Right lobe of liver (tissue), 6 donors: Measurements from ENCODE around the gene RC3H1. TPM values are rescaled to one million over a fixed set of nuclear protein-coding genes. Genes with fewer than 3 reads are reported as not detected.
"Not testable (repeated sequence)": the region's sequence is repeated elsewhere in the genome, so short reads cannot be mapped to it uniquely, and the experiment has no call there.

Experiments
- ATAC-seq, 4 donors: fragments of 200-7000 bp; cut with Tn5 transposase; one replicate each; pipeline ENCODE4 v1.9.1; 2020; ENCODE audit warnings: mild to moderate bottlenecking in 4 of 4, moderate library complexity in 4 of 4
- DNase-seq, 3 donors: peaks; one replicate each; pipeline ENCODE4 v3.0.0-alpha.2; 2020
- H3K27ac ChIP-seq, 3 donors: fragments of 200-600 bp; one replicate each; pipeline ENCODE4 v1.8.0; 2022
- H3K27me3 ChIP-seq, 2 donors: fragments of 200-600 bp; one replicate each; pipeline ENCODE4 v1.8.0; 2022
- H3K36me3 ChIP-seq, 4 donors: fragments of 200-600 bp; sonication (generic) in 1 of 4; one replicate each; pipeline versions ENCODE4 v1.5.1 to v1.8.0; 2017 to 2022; ENCODE audit warnings: control low read depth in 1 of 4
- H3K4me1 ChIP-seq, 4 donors: fragments of 200-600 bp; sonication (generic) in 1 of 4; one replicate each; pipeline versions ENCODE4 v1.5.1 to v1.8.0; 2017 to 2022; ENCODE audit warnings: control low read depth in 1 of 4
- H3K4me3 ChIP-seq, 3 donors: fragments of 200-600 bp; one replicate each; pipeline ENCODE4 v1.8.0; 2022
- H3K9me3 ChIP-seq, 4 donors: fragments of 200-600 bp; sonication (generic) in 1 of 4; one replicate each; pipeline versions ENCODE4 v1.5.1 to v1.8.0; 2017 to 2022; ENCODE audit warnings: control low read depth in 1 of 4
- POLR2A ChIP-seq: fragments of 450-650 bp; IDR thresholded peaks from one replicate; pipeline ENCODE4 v1.6.1; 2017; ENCODE audit warnings: antibody characterized with exemption, mild to moderate bottlenecking
- WGBS: methylation state at CpG from one replicate; pipeline ENCODE4 v1.1.6; 2018; ENCODE audit warnings: low coverage, low lambda C conversion rate; ENCODE audit not compliant: insufficient coverage; ENCODE audit errors: missing lambda C conversion rate; 5-methylcytosine and 5-hydroxymethylcytosine counted together
- intact Hi-C, 2 donors: fragments of 100-400 bp; cut with DNase I; formaldehyde crosslinking; loops; one replicate each; pipeline versions ENCODE4 v1.11.2 to v1.14.1; 2022
- total RNA-seq, 6 experiments: library from RNA; depleted of rRNA in 2 of 6; stranded (reverse); fragments of >200 nt in 2 of 6; fragmentation: NEBNext Ultra II Directional in 3 of 6; extraction: Animal tissue kit (Norgen Biotek cat#: 25700) in 3 of 6; gene quantifications; one replicate each; pipeline versions ENCODE4 v1.1.0 to v1.2.4, GENCODE V29; 2016 to 2023
- TF ChIP-seq, protein P1 (sequence below), 4 donors: fragments of 200-600 bp in 3 of 4; fragments of 450-650 bp in 1 of 4; IDR thresholded peaks; one replicate each; pipeline versions ENCODE4 v1.5.1 to v1.8.0; 2016 to 2022; ENCODE audit warnings: antibody characterized with exemption in 4 of 4, mild to moderate bottlenecking in 2 of 4
- donor health status: DM: no; HTN: yes; CAD: no.
- donor health status: DM: no; HTN: no; CAD: no.
- donor health status: DM: no; HTN: no; CAD: no.
- donor health status: DM: no; HTN: yes; CAD: no.
- donor health status: DM: no; HTN: yes; CAD: no.

RC3H1 gene
- total RNA-seq, 6 experiments from 2014 or later: 15.7 to 22.2 (median 17.7) TPM

DNA sequence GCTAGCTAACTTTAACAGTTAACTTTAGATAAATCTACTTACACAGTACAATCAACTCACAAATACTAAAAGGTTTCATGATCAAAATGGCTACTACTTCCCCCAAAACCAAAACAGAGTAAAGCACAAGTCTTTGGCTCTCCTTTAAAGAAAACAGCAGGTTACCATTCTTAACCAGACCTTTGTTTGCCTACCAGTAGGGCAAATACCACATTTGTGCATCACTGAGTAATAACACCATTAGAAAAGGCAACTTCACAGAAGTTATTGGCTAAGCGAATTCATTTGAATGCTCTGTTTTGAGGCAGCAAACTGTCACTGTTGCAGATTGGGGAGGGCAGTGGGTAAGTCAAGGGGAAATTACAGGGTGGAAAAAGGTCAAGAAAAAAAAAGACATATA lies 87.7 kb downstream of the RC3H1 start:
- Histone ChIP-seq H3K9me3 (no peaks in the 10 kb centered on the region), H3K27ac (peak overlapping the region in 1 of 3 donors; percentile 2), H3K4me3 (no peak overlapping the region), H3K36me3 (peaks cover 0 to 20% (median 5%) of the 10 kb centered on the region in 4 donors), H3K27me3 (no peaks in the 10 kb centered on the region), H3K4me1 (peaks cover 0 to 38% (median 12%) of the 10 kb centered on the region in 4 donors)
- TF ChIP-seq, protein P1, sequence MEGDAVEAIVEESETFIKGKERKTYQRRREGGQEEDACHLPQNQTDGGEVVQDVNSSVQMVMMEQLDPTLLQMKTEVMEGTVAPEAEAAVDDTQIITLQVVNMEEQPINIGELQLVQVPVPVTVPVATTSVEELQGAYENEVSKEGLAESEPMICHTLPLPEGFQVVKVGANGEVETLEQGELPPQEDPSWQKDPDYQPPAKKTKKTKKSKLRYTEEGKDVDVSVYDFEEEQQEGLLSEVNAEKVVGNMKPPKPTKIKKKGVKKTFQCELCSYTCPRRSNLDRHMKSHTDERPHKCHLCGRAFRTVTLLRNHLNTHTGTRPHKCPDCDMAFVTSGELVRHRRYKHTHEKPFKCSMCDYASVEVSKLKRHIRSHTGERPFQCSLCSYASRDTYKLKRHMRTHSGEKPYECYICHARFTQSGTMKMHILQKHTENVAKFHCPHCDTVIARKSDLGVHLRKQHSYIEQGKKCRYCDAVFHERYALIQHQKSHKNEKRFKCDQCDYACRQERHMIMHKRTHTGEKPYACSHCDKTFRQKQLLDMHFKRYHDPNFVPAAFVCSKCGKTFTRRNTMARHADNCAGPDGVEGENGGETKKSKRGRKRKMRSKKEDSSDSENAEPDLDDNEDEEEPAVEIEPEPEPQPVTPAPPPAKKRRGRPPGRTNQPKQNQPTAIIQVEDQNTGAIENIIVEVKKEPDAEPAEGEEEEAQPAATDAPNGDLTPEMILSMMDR (IDR thresholded peaks at IDR 0.05): no peak
- no peak for TF ChIP-seq POLR2A
- peak in 3 of 4 donors; percentile 40 to 70 (median 63) for ATAC-seq
- no peak for DNase-seq
- 100% methylated on average over 1 of the region's 1 CpG for WGBS
- intact Hi-C loops: no loop called here

DNA sequence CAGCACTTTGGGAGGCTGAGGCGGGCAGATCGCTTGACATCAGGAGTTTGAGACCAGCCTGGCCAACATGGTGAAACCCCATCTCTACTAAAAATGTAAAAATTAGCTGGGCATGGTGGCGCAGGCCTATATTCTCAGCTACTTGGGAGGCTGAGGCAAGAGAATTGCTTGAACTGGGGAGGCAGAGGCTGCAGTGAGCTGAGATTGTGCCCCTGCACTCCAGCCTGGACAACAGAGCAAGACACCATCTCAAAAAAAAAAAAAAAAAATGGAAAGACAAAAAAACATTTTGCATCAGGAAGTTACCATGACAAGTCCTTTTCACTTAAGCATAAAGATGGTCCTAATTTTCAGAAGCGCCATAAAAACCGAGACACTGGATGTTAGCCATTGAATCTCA lies 91.6 kb downstream of the RC3H1 start:
- 97% methylated on average over 5 of the region's 5 CpGs for WGBS
- H3K9me3 ChIP-seq: not testable (repeated sequence)

DNA sequence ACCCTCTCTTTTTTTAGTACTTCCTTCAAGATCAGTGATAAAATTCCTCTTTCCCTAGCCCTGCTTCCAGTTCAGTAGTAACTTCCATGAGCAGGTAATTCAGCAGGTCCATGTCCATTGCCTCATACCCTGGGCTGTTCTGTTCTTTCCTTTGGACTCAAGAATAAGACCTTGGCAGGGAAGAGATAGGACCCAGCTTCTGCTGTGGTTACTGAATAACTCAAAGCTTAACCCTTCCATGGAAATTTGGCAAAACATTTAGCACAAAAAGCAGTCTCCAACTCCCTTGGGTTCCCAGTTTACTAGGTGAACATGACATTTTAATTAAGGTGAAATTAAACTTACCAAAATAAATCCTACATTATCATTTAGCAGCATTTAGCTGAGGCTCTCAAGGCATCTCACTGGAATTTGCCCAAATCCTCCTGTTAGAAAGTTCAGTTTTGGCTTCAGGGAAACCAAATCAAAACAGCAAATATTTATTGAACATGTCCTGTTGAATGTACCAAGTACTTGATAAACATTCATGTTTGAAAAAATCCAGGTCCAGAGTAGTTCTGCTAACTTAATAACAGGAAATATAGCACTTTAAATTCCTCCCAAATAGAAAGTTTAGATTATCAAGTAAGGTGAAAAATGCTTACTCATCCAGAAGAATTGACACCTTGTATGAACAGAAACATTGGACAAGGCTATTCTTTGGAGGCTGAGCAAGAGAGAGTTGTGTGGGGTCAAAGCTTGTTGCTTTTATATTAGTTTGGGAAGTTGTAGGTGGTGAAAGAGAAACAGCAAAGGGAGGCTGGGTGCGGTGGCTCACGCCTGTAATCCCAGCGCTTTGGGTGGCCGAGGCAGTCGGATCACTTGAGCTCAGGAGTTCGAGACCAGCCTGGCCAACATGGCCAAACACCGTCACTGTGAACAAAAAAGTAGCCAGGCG lies 96.6 kb downstream of the RC3H1 start:
- H3K4me3 ChIP-seq: peak overlapping the region in 2 of 3 donors; percentile 45
- ATAC-seq: peak; percentile 72 to 88 (median 82)

More for the DNA sequence above, 91.6 kb downstream of the RC3H1 start:
- DNase-seq, H3K36me3 ChIP-seq, H3K4me3 ChIP-seq, intact Hi-C loops, ATAC-seq, H3K27me3 ChIP-seq, H3K27ac ChIP-seq: not testable (repeated sequence)
- H3K4me1 ChIP-seq: peaks cover 0 to 60% (median 17%) of the 10 kb centered on the region in 4 donors

DNA sequence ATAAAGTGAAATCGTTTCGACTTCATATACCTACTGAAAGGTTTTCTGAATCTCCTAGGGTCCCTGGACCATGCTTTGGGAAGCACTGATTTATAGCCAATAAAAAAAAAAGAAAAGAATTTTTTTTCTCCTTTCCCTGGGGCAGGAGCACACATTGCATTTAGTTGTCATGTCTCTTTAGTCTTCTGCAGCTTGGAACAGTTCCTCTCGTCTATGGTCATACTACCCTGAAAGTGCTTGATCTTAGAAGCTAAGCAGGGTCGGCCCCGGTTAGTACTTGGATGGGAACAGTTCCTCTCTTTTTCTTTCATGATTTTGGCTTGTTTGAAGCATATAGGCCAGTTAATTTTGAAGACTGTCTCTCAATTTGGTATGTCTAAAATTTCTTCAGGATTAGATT lies 101.3 kb downstream of the RC3H1 start:
- no peaks in the 10 kb centered on the region for H3K27me3 ChIP-seq
- no peaks in the 10 kb centered on the region for H3K9me3 ChIP-seq
- no peak for TF ChIP-seq POLR2A
- TF ChIP-seq, protein P1 (IDR thresholded peaks at IDR 0.05): no peak
- H3K27ac ChIP-seq: no peak overlapping the region
- WGBS: 90% methylated on average over 4 of the region's 5 CpGs
- intact Hi-C loops: no loop called here
- peaks cover 0 to 49% (median 6%) of the 10 kb centered on the region in 4 donors for H3K4me1 ChIP-seq
- H3K4me3 ChIP-seq: no peak overlapping the region
- ATAC-seq (no peak), DNase-seq (no peak)
- no peaks in the 10 kb centered on the region for H3K36me3 ChIP-seq

More for the DNA sequence above, 96.6 kb downstream of the RC3H1 start:
- peaks cover 0 to 46% (median 5%) of the 10 kb centered on the region in 4 donors for H3K4me1 ChIP-seq
- WGBS: 28% methylated on average over 8 of the region's 8 CpGs
- intact Hi-C loops: no loop called here
- H3K9me3 ChIP-seq: no peaks in the 10 kb centered on the region
- TF ChIP-seq, protein P1 (IDR thresholded peaks at IDR 0.05): no peak
- TF ChIP-seq POLR2A: no peak
- no peaks in the 10 kb centered on the region for H3K27me3 ChIP-seq
- H3K36me3 ChIP-seq: no peaks in the 10 kb centered on the region
- DNase-seq: peak in 2 of 3 donors; percentile 58 to 78
- peak overlapping the region; percentile 18 to 90 (median 86) for H3K27ac ChIP-seq
